EH (cell line): ENCODE measurements around the gene TMEM218.
A peak's percentile ranks its signal among the peaks of the same experiment; 100 is the strongest.
"Not testable (repeated sequence)": the region's sequence is repeated elsewhere in the genome, so short reads cannot be mapped to it uniquely, and the experiment has no call there.

Source experiments
- DNase-seq: peaks from one replicate; pipeline ENCODE4 v3.0.0-alpha.2; 2015; ENCODE audit warnings: low read depth

TMEM218 gene

DNA sequence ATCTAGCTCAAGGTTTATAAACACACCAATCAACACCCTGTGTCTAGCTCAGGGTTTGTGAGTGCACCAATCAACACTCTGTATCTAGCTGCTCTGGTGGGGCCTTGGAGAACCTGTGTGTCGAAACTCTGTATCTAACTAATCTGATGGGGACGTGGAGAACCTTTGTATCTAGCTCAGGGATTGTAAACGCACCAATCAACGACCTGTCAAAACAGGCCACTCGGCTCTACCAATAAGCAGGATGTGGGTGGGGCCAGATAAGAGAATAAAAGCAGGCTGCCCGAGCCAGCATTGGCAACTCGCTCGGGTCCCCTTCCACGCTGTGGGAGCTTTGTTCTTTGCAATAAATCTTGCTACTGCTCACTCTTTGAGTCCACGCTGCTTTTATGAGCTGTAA lies 21.3 kb downstream of the TMEM218 start:
- DNase-seq = not testable (repeated sequence)

DNA sequence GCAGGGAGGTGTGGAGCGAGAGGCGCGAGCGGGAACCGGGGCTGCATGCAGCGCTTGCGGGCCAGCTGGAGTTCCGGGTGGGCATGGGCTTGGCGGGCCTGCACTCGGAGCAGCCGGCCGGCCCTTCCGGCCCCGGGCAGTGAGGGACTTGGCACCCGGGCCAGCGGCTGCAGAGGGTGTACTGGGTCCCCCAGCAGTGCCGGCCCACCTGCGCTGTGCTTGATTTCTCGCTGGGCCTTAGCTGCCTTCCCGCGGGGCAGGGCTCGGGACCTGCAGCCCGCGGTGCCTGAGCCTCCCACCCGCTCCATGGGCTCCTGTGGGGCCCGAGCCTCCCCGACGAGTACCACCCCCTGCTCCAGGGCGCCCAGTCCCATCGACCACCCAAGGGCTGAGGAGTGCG lies 21.9 kb downstream of the TMEM218 start:
- not testable (repeated sequence) for DNase-seq

DNA sequence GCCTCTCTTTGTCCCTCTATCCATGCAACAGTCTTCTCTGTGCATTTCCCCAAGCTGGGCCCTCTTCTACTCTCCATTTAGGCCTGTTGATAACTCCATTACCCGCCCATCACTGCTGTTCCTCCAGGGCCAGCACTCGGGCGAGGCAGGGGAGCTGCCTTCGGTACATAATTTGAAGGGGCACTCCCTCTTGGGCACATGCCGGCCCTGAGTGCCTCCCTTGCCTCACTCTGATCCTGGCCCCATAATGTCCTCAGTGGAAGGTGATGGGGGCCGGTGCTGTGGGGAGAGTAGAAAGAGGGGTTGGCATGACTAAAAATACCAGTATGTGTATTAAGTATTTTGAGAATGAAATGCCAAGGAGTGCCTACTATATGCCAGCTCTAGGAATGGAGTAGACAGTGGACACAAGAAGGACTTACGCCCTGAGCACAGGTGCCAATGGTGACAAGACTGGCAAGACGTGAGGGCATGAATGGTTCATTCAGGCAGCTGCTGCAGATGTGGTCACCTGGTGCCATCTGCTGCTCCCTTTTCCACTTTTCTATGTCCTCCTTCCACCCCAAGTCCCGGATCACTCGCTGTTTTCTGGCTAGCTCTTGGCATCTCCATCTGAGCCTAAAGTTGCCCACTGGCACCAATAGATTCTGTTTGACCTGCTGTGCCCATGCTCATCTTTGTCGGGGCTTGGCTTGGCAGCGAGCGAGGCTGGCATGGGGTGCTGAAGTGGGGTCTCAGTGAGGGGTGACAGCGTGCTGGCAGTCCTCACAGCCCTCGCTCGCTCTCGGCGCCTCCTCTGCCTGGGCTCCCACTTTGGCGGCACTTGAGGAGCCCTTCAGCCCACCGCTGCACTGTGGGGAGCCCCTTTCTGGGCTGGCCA lies 22.6 kb downstream of the TMEM218 start:
- DNase-seq = no peak

DNA sequence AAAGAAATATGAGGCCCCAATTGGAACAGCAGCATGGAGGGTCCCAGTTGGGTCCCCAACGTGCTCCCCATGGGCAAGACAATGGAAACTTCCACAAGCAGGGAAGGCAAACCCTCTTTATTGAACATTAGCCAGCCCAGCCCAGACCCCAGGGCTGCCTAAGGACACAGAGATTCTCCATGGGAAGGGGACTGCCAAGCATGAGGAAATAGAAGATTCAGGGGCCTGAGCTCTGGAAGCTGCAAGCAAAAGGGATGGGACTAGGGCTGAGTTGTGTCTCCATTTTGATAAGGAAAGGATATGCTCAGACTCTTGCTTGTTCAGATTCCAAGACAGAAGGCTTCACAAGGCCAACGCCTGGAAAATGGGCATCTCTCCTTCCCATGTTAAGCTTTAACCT lies 23.3 kb downstream of the TMEM218 start:
- no peak for DNase-seq

DNA sequence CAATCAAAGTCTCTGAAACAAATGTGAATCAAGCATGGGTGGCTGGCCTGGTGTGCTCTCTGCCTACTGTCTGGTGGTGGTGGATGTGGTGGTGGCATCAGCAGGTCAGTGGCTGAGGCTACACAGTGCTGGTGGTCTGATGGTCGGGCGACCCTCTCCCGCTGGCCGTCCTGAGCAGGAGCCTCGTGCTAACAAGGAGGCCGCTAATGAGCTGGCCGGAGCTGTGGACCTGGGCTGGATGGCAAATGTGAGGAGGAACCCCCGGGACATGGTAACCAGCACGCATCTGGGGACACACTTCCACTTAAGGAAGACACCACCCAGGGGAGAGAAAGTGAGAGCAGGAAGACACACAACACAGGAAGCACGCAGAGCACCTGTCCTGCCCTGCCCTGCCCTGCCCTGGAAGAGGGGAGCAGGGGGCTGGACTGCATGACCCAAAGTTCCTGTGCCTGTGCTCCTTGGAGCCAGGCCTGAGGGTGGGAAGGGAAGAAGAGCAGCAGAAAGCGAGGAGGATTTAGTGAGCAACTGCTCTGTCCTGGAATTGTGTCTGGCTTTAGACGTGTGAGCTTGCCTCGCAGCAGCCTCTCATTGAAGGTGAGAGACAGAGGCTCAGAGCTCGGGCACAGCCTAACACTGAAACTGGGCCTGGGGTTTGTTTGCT lies 24.7 kb downstream of the TMEM218 start:
- no peak for DNase-seq

DNA sequence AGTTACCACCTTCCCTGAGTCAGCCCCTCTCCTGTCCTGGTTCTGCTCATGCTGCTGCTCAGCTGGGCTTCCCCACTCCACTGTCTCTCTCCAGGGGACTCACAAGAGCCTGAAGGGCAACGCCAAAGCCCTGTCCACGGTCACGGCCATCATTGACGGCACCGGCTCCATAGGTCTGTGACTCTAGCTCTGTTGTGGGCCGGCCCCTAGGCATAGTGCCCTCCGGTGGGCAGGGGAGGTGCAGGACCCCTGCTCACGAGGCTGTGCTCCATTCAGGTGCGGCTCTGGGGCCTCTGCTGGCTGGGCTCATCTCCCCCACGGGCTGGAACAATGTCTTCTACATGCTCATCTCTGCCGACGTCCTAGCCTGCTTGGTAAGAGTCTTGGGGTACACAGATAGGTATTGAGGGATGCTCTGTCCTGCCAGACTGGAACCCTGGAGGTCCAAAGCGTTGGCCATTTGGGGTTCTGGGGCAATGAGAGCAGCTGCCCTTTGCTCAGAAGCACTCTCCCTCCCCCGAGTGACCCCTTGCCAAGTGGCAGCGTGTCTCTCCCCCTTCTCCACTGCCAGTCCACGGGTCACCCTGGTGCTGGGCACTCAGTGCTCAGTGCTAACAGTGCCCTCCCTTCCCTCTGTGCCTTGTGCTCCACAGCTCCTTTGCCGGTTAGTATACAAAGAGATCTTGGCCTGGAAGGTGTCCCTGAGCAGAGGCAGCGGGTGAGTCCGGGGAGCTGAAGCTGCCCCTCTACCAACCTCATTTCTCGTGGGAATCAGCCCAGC lies 25.9 kb downstream of the TMEM218 start:
- no peak for DNase-seq

DNA sequence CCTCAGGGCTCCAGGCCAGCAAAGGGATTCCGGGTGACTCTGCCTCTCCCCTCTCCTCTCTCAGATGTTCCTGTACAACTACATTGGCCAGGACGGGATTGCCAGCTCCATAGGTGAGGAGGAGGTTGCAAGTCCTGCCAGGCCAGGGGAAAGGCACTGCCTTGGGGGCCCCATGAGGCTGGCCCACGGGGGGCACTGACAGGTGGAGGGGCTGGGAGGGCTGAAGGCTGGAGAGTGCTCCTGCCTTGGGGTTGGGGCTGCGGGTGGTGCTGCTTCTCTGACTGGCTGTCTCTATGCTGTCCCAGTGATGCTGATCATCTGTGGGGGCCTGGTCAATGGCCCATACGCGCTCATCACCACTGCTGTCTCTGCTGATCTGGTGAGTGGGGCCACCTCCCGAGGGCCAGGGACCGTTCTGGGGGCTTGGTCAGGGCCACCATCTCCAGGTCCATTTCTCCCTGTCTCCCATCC lies 26.6 kb downstream of the TMEM218 start:
- DNase-seq = no peak

DNA sequence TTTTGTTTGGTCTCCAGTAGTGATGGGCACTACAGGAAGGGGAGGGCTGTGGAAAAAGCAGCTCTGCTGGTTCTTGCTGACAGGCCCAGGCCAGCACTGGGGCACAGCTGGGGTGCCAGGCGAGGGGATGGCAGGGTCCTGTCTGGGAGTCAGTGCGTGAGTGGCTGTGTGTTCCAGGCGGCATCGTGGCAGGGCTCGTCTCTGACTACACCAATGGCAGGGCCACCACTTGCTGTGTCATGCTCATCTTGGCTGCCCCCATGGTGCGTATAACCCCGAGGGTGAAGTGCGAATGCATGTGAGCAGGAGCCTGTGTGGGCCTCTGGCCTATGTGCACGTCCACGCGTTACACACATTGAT lies 27.4 kb downstream of the TMEM218 start:
- DNase-seq = no peak

DNA sequence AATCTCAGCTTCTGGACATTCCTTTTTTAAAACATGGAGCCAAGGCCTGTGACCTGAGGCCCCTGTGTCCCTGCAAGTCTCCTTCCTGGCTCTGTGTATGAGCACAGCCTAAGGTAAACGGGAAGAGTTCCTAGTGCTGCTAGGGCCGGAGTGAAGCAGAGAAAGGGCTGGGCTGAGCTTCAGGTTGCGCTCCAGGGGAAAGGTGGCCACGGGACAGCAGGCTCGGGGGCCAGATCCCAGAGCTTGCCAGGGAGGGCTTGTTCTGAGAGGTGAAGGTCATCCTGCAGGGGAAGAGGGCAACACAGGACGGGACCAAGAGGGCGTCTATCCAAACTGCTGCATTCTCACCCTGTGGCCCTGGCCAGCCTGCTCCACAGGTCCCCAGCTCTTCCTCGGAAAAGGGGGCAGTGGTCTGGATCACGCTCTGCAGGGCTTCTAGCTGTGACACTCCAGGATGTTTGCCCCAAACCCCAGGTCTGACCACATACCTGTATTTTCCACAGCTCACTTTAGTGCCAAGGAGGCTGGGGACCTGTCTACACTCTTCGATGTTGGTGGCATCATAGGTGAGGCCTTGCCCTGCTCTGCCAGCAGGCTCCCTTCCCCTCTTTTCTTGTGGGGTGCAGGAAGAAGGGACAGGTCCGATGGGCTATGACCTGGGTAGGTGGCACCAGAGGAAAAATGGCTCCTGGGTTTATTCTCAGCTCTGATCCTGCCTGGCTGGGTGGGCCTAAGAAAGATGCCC lies 27.9 kb downstream of the TMEM218 start:
- no peak for DNase-seq

DNA sequence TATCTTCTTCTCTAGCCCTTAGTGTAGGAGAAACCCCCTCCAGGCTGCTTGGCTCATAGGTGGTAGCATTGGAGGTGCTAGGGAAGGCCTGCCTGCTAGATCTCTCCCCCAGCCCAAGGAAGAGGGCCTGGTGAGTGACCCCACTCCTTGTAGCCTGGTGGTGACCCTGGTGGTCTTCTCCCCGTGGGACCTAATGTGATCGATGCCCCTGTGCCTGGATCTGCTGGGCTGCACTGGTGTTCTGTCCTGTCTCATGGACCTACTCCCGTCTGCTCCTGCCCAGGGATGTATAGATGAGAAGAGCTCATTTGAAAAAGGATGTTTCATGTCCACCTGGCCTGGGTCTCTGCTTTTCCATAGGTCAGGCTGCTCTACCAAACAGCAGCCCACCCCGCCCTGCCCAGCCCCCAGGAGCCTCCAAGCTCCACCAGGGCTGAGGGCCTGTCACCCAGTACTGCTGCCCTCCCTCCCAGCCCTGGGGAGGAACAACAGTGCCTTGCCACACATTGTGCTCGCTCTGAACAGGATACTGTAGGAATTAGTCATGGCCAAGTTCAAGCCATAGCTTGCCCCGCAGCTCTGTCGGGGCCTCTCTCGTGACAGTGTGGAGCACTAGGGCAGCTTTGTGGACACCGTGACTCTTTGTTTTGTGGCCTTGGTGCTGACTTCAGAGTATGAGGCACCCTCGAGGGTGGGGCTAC lies 28.7 kb downstream of the TMEM218 start:
- peak; percentile 85 for DNase-seq

DNA sequence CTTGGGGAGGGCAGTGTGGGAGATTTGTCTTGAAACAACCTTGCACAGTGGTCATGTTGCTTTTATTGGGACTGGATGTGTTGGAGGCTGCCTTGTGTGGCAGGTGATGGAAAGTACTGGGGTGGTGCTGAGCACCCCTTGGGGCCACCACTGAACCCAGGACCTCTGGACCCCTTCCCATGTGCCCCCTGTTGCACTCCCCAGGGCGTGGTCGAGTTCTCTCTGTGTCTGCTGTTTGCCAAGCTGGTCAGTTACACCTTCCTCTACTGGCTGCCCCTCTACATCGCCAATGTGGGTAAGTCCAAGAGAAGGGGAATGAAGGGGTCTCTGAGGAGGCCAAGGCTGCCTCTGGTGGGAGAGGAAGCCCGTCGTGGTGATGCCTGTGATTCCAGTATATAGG lies 29.4 kb downstream of the TMEM218 start:
- no peak for DNase-seq

DNA sequence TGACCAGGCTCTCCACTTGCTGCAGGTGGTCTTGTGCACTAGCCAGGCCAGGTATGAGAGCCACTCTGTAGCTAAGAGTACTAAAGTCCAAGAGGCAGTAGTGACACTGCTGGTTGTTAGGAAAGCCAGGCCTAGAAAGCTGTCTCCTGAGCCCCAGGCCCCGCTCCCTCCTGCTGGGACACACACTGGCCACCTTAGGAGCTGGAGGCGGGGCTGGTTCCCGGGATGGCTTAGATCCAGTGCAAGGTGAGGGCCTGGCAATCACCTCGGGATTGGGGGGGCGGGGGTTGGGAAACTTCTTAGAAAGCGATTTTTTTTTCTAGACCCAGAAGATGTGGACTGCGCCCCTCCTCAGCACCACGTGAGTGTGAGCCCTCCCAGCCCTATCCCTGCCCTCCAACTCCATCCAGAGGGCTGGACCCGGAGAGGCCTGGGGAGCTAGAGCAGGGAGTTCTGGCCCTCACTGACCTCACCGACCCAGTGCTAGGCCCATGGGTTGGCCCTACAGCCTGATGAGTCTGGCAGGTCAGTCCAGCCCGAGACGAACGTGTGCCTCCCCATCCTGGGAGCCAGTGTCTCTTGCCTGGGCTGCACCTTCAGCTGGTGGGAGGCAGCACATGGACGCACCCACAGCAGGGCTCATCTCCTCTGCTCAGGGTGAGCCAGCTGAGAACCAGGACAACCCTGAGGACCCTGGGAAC lies 30.2 kb downstream of the TMEM218 start:
- DNase-seq = no peak

DNA sequence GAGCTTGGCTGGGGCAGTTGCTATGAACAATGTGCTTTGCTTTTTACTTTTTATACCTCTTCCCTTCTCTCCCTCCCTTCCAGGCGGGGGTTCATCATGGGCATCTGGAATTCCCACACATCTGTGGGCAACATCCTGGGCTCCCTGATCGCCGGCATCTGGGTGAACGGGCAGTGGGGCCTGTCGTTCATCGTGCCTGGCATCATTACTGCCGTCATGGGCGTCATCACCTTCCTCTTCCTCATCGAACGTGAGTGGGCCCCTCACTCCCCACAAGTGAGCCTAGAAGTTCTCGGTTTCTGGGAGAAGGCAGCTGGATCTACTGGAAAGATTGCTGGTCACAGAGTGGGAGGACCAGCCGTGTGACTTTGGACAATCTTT lies 30.9 kb downstream of the TMEM218 start:
- DNase-seq = no peak

DNA sequence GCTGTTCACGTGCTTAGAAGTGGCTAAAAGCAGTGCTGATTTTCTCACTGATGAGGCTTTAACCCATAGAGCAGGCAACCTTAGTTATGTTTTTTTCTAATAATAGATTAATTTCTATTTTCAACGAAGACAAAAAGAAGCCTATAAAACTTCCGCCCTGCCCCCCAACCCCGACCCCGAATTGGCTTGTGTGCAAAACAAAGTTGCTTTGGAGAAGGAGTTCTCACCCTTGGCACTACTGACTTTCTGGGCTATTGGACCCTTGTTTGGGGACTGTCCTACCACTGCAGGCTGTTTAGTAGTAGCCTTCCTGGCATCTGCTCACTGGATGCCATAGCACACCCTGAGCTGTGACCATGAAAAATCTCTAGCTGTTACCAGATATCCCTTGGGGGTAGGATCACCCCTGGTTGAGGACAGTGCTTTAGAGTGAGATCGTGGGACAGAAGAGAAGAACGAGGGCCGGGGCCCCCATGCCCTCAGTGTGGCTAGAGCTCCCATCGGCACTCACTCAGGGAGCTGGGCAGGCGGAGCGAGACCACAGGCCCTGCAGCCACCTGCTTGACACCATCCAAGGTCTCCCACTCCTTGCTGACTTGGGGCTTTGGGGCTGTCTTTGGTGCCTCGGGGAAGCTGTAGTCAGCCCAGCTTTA lies 31.4 kb downstream of the TMEM218 start:
- no peak for DNase-seq

DNA sequence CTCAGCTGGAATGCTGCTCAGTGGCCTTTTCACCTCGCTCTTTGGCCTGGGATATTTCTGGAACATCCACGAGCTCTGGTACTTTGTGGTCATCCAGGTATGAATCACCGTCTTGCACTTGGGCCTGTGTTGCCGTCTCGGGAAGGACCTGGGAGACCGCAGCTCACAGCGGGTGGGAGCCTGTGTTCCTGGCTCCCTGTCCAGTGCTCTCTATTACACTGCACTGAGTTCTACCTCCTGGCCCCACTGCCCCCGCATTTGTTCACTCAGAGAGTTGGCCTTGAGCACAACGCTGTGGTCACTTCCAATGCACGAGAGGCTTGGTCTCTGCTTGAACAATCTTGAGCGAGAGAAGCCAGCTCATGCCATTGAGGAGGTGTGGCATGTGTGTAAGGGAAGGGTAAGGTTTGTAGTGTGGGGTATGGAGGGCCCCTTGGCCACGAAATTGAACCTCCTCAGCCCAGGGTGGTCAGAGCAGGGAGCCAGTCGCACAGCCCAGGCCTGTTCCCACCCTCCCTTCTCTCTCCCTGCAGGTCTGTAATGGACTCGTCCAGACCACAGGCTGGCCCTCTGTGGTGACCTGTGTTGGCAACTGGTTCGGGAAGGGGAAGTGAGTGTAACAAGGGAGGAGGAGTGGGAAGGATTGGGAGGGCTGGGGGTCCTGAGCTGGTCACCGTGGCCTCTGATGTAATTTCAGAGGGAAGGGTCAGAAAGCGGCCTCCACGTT lies 32.1 kb downstream of the TMEM218 start:
- DNase-seq = no peak

DNA sequence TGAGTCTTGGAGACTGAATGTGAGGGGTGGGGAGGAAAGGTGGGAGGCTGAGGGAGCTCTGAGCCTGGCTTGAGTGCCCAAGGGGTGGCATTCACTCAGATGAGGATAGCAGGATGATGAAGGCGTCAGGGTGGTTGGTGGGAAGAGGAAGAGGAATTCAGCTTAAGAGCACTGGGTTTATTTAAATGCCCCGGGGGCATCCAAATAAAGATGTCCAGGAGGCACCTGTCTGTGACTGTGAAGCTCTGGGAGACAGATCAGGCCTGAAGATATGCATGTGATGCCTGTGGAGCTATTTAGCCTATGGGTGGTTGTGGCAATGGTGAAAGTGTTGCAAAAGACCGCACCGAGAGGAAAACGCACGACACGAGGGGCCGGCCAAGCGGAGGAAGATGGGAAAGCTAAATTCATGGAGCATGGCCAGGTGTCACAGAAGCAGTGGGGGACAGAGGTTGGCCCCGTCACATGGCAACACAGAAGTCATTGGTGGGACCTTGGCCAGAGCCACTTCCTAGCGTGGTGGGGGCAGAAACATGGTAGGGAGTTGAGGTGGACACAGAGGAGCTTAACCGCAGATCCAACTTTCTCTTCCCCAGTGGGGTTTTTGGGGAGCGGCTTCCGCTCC lies 32.8 kb downstream of the TMEM218 start:
- DNase-seq = no peak

DNA sequence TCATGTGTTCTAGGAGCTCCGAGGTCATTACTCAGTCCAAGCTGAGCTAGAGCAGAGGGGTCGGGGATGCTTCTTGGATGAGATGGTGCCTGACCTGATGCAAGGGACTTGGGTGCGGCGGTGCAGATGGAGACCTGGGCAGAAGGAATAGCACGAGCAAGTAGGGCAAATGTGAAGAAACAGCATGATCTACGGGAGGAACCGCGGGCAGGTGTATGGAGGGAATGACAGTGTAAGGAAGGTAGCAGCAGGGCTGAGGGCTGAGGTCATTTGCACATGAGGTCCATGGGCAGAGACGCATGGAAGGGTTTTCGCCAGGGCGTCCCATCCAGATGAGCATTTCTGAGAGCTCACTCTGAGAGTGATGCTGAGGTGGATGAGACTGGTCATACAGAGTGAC lies 33.4 kb downstream of the TMEM218 start:
- DNase-seq = no peak

DNA sequence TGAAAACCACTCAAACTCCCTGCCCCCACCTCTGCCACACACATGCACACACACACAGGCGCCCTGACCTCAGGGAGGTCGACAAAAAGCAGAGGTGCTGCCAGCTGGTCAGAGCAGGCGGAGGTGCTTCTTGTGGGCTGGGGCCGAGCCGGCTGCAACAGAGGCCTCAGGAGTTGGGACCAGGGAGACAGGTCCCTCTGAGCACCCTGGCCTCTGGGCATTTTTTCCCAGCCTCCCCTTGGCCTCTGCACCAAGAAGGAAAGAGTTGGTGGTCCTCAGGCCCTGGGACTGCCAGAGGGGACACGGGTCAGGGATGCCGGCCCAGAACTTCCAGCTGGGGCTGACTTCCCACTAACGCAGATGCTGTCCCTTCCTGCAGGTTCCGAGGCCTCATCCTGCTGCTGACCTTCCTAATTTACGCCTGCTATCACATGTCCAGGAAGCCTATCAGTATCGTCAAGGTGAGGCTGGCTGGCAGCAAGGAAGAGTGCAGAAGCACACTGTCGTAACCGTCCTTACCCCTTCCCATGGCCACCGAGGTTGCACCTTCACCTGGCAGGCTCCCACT lies 35.0 kb downstream of the TMEM218 start:
- no peak for DNase-seq

DNA sequence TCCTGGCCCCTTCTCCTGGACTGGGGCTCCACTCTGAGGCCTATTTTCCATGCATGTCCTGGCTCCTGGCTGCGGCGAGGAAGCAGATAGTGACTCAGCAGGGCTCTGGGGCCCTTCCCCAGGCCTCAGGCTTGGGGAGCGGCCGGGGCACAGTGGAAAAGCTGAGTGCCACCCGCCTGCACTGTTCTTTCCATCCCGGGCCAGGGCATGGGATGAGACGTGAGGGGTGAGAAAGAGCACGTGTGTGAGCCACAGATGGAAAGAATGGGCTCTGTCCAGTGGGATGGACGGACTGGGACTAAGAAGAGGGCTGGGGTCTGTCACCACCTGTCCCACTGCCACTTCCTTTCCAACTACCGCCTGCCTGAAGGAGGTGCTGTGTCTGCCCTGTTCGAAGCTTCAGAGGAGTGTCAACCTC lies 35.5 kb downstream of the TMEM218 start:
- DNase-seq = no peak
